Activated CD8-positive, alpha-beta T cell treated with anti-CD3 and anti-CD28 coated beads for 36 hours (primary cell): ENCODE data around the gene KRTAP3-1. TPM values are rescaled to one million over a fixed set of nuclear protein-coding genes. Genes with fewer than 3 reads are reported as not detected.

Experiments
- ATAC-seq: fragments of 200-7000 bp; cut with Tn5 transposase; one replicate; pipeline ENCODE4 v1.10.0; 2021; ENCODE audit warnings: mild to moderate bottlenecking, moderate library complexity
- CTCF ChIA-PET: fragments of 350-600 bp; sonication (Branson Sonifier 250); formaldehyde crosslinking; loops from one replicate; lab custom pipeline; 2021; ENCODE audit warnings: antibody characterized with exemption; lab: Charles Lee
- POLR2A ChIA-PET: fragments of 350-600 bp; sonication (Branson Sonifier 250); formaldehyde crosslinking; loops from one replicate; lab custom pipeline; 2021; ENCODE audit warnings: antibody characterized with exemption; lab: Charles Lee
- DNase-seq: peaks from one replicate; pipeline ENCODE4 v3.0.0-alpha.2; 2020
- H3K27ac Mint-ChIP-seq: one replicate; pipeline ENCODE4 v1.8.0; 2021; ENCODE audit warnings: mild to moderate bottlenecking, mixed read lengths
- H3K27me3 Mint-ChIP-seq: one replicate; pipeline ENCODE4 v1.8.0; 2021; ENCODE audit warnings: mixed read lengths
- H3K36me3 Mint-ChIP-seq: one replicate; pipeline ENCODE4 v1.8.0; 2021; ENCODE audit warnings: low read depth, mixed read lengths
- H3K4me1 Mint-ChIP-seq: one replicate; pipeline ENCODE4 v1.8.0; 2021; ENCODE audit warnings: low read depth, mixed read lengths
- H3K4me3 Mint-ChIP-seq: one replicate; pipeline ENCODE4 v1.8.0; 2021; ENCODE audit warnings: mild to moderate bottlenecking, moderate library complexity, mixed read lengths
- H3K9me3 Mint-ChIP-seq: one replicate; pipeline ENCODE4 v1.8.0; 2021; ENCODE audit warnings: mixed read lengths
- CTCF ChIP-seq: fragments of 200-600 bp; IDR thresholded peaks from one replicate; pipeline ENCODE4 v1.8.0; 2022; ENCODE audit warnings: antibody characterized with exemption, mild to moderate bottlenecking
- intact Hi-C: fragments of 100-400 bp; cut with micrococcal nuclease; formaldehyde crosslinking; loops from one replicate; pipeline ENCODE4 v1.10.0; 2022
- total RNA-seq, 2 experiments: library from RNA; stranded (reverse); gene quantifications; one replicate each; pipeline ENCODE4 v1.2.3, GENCODE V29; 2021

KRTAP3-1 gene
- total RNA-seq, 2 experiments from 2014 or later = not detected

GRCh38 chr17:40966848-40967247, 42.1 kb downstream of the KRTAP3-1 start, which contains the start of gene KRT39:
Gene KRT39 (minus strand): TSS chr17:40966948. CDS start chr17:40966856, 92 bp downstream.
- H3K27ac Mint-ChIP-seq = no peak within 1 kb of the TSS
- ChIA-PET CTCF (interaction anchor here (0.7 to 1.6 kb wide), 2 partner anchors 355 to 529 kb away, joined by 3 read pairs; no protein-coding TSS in a partner anchor), POLR2A (no interaction called here)
- H3K4me1 Mint-ChIP-seq = no peaks in the 10 kb centered on the region
- intact Hi-C loops = no loop called here
- no peak within 1 kb of the TSS for H3K4me3 Mint-ChIP-seq
- DNase-seq (no peak), ATAC-seq (no peak)
- no peak for TF ChIP-seq CTCF
- peaks cover 17% of the 10 kb centered on the region for H3K27me3 Mint-ChIP-seq
- H3K9me3 Mint-ChIP-seq = no peaks in the 10 kb centered on the region
- H3K36me3 Mint-ChIP-seq = no peaks in the 10 kb centered on the region

GRCh38 chr17:40963838-40964237, 45.1 kb downstream of the KRTAP3-1 start:
- Mint-ChIP-seq H3K27ac (no peak overlapping the region), H3K4me3 (no peak overlapping the region), H3K36me3 (no peaks in the 10 kb centered on the region), H3K9me3 (no peaks in the 10 kb centered on the region), H3K4me1 (no peaks in the 10 kb centered on the region), H3K27me3 (peaks cover 12% of the 10 kb centered on the region)
- intact Hi-C loops = no loop called here
- ATAC-seq (peak; percentile 39), DNase-seq (no peak)
- ChIA-PET CTCF (interaction anchor here (0.9 to 1.3 kb wide), 6 partner anchors 11 to 699 kb away, joined by 3 to 4 read pairs (median 4); no protein-coding TSS in a partner anchor), POLR2A (no interaction called here)
- TF ChIP-seq CTCF = peak; percentile 62

GRCh38 chr17:40962059-40962561, 46.8 kb downstream of the KRTAP3-1 start:
- ATAC-seq = no peak
- Mint-ChIP-seq H3K27ac (no peak overlapping the region), H3K4me1 (no peaks in the 10 kb centered on the region), H3K9me3 (no peaks in the 10 kb centered on the region), H3K36me3 (no peaks in the 10 kb centered on the region), H3K4me3 (no peak overlapping the region), H3K27me3 (peaks cover 3% of the 10 kb centered on the region)
- intact Hi-C loops = no loop called here
- TF ChIP-seq CTCF = no peak
- CTCF ChIA-PET = interaction anchor here (1.1 to 1.8 kb wide), 3 partner anchors 15 to 686 kb away, joined by 3 to 4 read pairs (median 3); no protein-coding TSS in a partner anchor
- POLR2A ChIA-PET = interaction anchor here (0.8 to 1.3 kb wide), 2 partner anchors 11 to 18 kb away, joined by 3 read pairs; no protein-coding TSS in a partner anchor
- DNase-seq = no peak

- ATAC-seq = no peak
- Mint-ChIP-seq H3K27me3 (peaks cover 3% of the 10 kb centered on the region), H3K9me3 (no peaks in the 10 kb centered on the region), H3K27ac (no peak overlapping the region), H3K36me3 (no peaks in the 10 kb centered on the region), H3K4me1 (no peaks in the 10 kb centered on the region), H3K4me3 (no peak overlapping the region)
- TF ChIP-seq CTCF = no peak
- no peak for DNase-seq
- intact Hi-C loops = no loop called here
- POLR2A ChIA-PET = interaction anchor here (0.8 to 1.3 kb wide), 2 partner anchors 12 to 19 kb away, joined by 3 read pairs; no protein-coding TSS in a partner anchor
- CTCF ChIA-PET = interaction anchor here (1.1 to 1.8 kb wide), 3 partner anchors 15 to 686 kb away, joined by 3 to 4 read pairs (median 3); no protein-coding TSS in a partner anchor
Measured at GRCh38 chr17:40961591-40961990, 47.3 kb downstream of the KRTAP3-1 start.

GRCh38 chr17:40960144-40960543, 48.8 kb downstream of the KRTAP3-1 start:
- ChIA-PET CTCF (interaction anchor here (1.0 kb wide), 1 partner anchor 589 kb away, joined by 4 read pairs; no protein-coding TSS in a partner anchor), POLR2A (no interaction called here)
- Mint-ChIP-seq H3K4me3 (no peak overlapping the region), H3K27ac (no peak overlapping the region), H3K27me3 (peaks cover 5% of the 10 kb centered on the region), H3K9me3 (no peaks in the 10 kb centered on the region), H3K4me1 (no peaks in the 10 kb centered on the region), H3K36me3 (no peaks in the 10 kb centered on the region)
- ATAC-seq (no peak), DNase-seq (no peak)
- no peak for TF ChIP-seq CTCF
- intact Hi-C loops = no loop called here
